ENCODE data around the gene AKAP8L. TPM values are rescaled to one million over a fixed set of nuclear protein-coding genes. Genes with fewer than 3 reads are reported as not detected.

Gene AKAP8L
- total and polyA plus RNA-seq, 2 donors (not counting 1 experiment from before 2014, with no cell fraction given) = 184 to 211 TPM

DNA sequence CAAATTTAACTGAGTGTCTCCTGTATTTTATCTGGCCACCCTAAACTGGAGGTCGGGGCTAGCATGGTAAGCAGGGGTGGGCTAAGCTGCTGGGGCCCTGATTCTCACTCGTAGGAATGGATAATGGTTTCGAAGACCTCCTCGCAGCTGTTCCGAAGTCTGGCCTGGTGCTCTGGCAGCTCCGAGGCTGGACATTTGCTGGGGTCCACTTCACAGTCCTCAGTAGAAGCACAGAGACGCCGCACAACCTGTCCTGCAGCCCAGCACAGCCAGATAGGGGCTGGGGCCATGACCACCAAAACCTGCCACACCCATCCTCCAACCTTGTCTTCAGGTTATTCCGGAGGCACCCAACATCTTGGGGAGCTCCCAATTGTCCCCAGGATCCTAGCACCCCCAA lies 37.2 kb upstream of the AKAP8L start:
- ChIA-PET POLR2A (no interaction called here), CTCF (interaction anchor here (0.6 to 1.9 kb wide), 2 partner anchors 36 to 72 kb away, joined by 4 to 7 read pairs; no protein-coding TSS in a partner anchor)
- Mint-ChIP-seq H3K9me3 (ENCODE audit: insufficient read depth) (no peaks in the 10 kb centered on the region), H3K4me3 (no peak overlapping the region), H3K27me3 (no peaks in the 10 kb centered on the region), H3K4me1 (no peaks in the 10 kb centered on the region), H3K27ac (no peak overlapping the region)
- DNase-seq (no peak), ATAC-seq (ENCODE audit: low read depth) (no peak)
- H3K4me1 ChIP-seq (ENCODE audit: control insufficient read depth in 2 of 2, insufficient read depth in 2 of 2, low read length in 2 of 2) = no peaks in the 10 kb centered on the region
- no peak overlapping the region for H3K27ac ChIP-seq (ENCODE audit: low read length in 2 of 2)
- intact Hi-C loops (cut with micrococcal nuclease) = no loop called here
- no peak overlapping the region for H2AFZ ChIP-seq (ENCODE audit: insufficient read depth, low read depth, low read length, poor library complexity, severe bottlenecking)
- peaks cover 0 to 4% (median 0%) of the 10 kb centered on the region in 3 donors for H3K9me3 ChIP-seq (ENCODE audit: control extremely low read depth in 1 of 3, control insufficient read depth in 2 of 3, insufficient read depth in 1 of 3, low read length in 2 of 3)
- no peak overlapping the region for H3K4me3 ChIP-seq (ENCODE audit: control extremely low read depth in 1 of 5, extremely low read depth in 1 of 5, insufficient read depth in 1 of 5, low read depth in 2 of 5, low read length in 4 of 5)
- peaks cover 12% of the 10 kb centered on the region for H3K79me2 ChIP-seq (ENCODE audit: control insufficient read depth, insufficient read depth, low read length)
- no peaks in the 10 kb centered on the region for H3K27me3 ChIP-seq (replicated peaks in 1 of 4; ENCODE audit: control extremely low read depth in 1 of 4, control insufficient read depth in 3 of 4, insufficient read depth in 4 of 4, low read length in 3 of 4)
- peaks cover 35% of the 10 kb centered on the region for H4K20me1 ChIP-seq (ENCODE audit: control insufficient read depth, insufficient read depth, low read length, poor library complexity, severe bottlenecking)
- 97% methylated on average over 6 of the region's 9 CpGs for WGBS (ENCODE audit: insufficient coverage)
- no peak overlapping the region for H3K9ac ChIP-seq (ENCODE audit: low read length)
- TF ChIP-seq EZH2 (IDR thresholded peaks at IDR 0.05; ENCODE audit: borderline replicate concordance, insufficient read depth, low read depth, low read length, poor library complexity, severe bottlenecking) = no peak
- TF ChIP-seq, protein P1, sequence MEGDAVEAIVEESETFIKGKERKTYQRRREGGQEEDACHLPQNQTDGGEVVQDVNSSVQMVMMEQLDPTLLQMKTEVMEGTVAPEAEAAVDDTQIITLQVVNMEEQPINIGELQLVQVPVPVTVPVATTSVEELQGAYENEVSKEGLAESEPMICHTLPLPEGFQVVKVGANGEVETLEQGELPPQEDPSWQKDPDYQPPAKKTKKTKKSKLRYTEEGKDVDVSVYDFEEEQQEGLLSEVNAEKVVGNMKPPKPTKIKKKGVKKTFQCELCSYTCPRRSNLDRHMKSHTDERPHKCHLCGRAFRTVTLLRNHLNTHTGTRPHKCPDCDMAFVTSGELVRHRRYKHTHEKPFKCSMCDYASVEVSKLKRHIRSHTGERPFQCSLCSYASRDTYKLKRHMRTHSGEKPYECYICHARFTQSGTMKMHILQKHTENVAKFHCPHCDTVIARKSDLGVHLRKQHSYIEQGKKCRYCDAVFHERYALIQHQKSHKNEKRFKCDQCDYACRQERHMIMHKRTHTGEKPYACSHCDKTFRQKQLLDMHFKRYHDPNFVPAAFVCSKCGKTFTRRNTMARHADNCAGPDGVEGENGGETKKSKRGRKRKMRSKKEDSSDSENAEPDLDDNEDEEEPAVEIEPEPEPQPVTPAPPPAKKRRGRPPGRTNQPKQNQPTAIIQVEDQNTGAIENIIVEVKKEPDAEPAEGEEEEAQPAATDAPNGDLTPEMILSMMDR (IDR thresholded peaks at IDR 0.05) = no peak
- no peak overlapping the region for H3K4me2 ChIP-seq (replicated peaks; ENCODE audit: low read depth, low read length, poor library complexity, severe bottlenecking)
- H3K36me3 ChIP-seq (replicated peaks in 1 of 2; ENCODE audit: control extremely low read depth in 1 of 2, control insufficient read depth in 1 of 2, extremely low read depth in 1 of 2, insufficient read depth in 2 of 2, low read length in 1 of 2) = peaks cover 12 to 74% of the 10 kb centered on the region in 2 experiments

GRCh38 chr19:15453906-15454860 lies 35.4 kb upstream of the AKAP8L start:
- H3K79me2 ChIP-seq (ENCODE audit: control insufficient read depth, insufficient read depth, low read length) = peaks cover 9% of the 10 kb centered on the region
- H3K4me1 ChIP-seq (ENCODE audit: control insufficient read depth in 2 of 2, insufficient read depth in 2 of 2, low read length in 2 of 2) = peaks cover under 1 to 6% of the 10 kb centered on the region in 2 donors
- H3K27ac ChIP-seq (ENCODE audit: low read length in 2 of 2) = no peak overlapping the region
- peaks cover 0 to 4% (median 0%) of the 10 kb centered on the region in 3 donors for H3K9me3 ChIP-seq (ENCODE audit: control extremely low read depth in 1 of 3, control insufficient read depth in 2 of 3, insufficient read depth in 1 of 3, low read length in 2 of 3)
- WGBS (ENCODE audit: insufficient coverage) = 94% methylated on average over 17 of the region's 17 CpGs
- H3K4me2 ChIP-seq (replicated peaks; ENCODE audit: low read depth, low read length, poor library complexity, severe bottlenecking) = no peak overlapping the region
- no peaks in the 10 kb centered on the region for H3K27me3 Mint-ChIP-seq
- H3K36me3 ChIP-seq (replicated peaks in 1 of 2; ENCODE audit: control extremely low read depth in 1 of 2, control insufficient read depth in 1 of 2, extremely low read depth in 1 of 2, insufficient read depth in 2 of 2, low read length in 1 of 2) = peaks cover 6 to 59% of the 10 kb centered on the region in 2 experiments
- no peak overlapping the region for H3K4me3 ChIP-seq (ENCODE audit: control extremely low read depth in 1 of 5, extremely low read depth in 1 of 5, insufficient read depth in 1 of 5, low read depth in 2 of 5, low read length in 4 of 5)
- peaks cover 6% of the 10 kb centered on the region for H3K4me1 Mint-ChIP-seq
- no peak for DNase-seq
- no peaks in the 10 kb centered on the region for H3K27me3 ChIP-seq (replicated peaks in 1 of 4; ENCODE audit: control extremely low read depth in 1 of 4, control insufficient read depth in 3 of 4, insufficient read depth in 4 of 4, low read length in 3 of 4)
- POLR2A ChIA-PET = interaction anchor here (0.6 to 1.1 kb wide), 2 partner anchors 765 to 1680 kb away, joined by 3 to 5 read pairs; no protein-coding TSS in a partner anchor
- H3K9me3 Mint-ChIP-seq (ENCODE audit: insufficient read depth) = no peaks in the 10 kb centered on the region
- intact Hi-C loops (cut with micrococcal nuclease) = no loop called here
- H3K9ac ChIP-seq (ENCODE audit: low read length) = no peak overlapping the region
- H4K20me1 ChIP-seq (ENCODE audit: control insufficient read depth, insufficient read depth, low read length, poor library complexity, severe bottlenecking) = peaks cover 26% of the 10 kb centered on the region
- ATAC-seq (ENCODE audit: low read depth) = no peak
- H3K4me3 Mint-ChIP-seq = no peak overlapping the region
- TF ChIP-seq, protein P1 (IDR thresholded peaks at IDR 0.05) = no peak
- TF ChIP-seq EZH2 (IDR thresholded peaks at IDR 0.05; ENCODE audit: borderline replicate concordance, insufficient read depth, low read depth, low read length, poor library complexity, severe bottlenecking) = no peak
- no peak overlapping the region for H2AFZ ChIP-seq (ENCODE audit: insufficient read depth, low read depth, low read length, poor library complexity, severe bottlenecking)
- H3K27ac Mint-ChIP-seq = no peak overlapping the region
- CTCF ChIA-PET = interaction anchor here (1.0 to 1.9 kb wide), 2 partner anchors 21 to 34 kb away, joined by 3 to 7 read pairs; no protein-coding TSS in a partner anchor
